ENCODE results near the gene WFDC8. TPM values are rescaled to one million over a fixed set of nuclear protein-coding genes. Genes with fewer than 3 reads are reported as not detected.

Gene WFDC8
- total RNA-seq, 1 donor from 2014 or later, result not detected

- intact Hi-C loops (cut with DNase I), result no loop called here
- no peak for ATAC-seq
Measured at GRCh38 chr20:45502561-45502960, 76.5 kb downstream of the WFDC8 start.

More at GRCh38 chr20:45502561-45502960, 76.5 kb downstream of the WFDC8 start:
- Histone ChIP-seq H3K27me3 (no peaks in the 10 kb centered on the region), H3K4me3 (no peak overlapping the region), H3K4me1 (no peaks in the 10 kb centered on the region), H3K27ac (no peak overlapping the region), H3K36me3 (no peaks in the 10 kb centered on the region), H3K9me3 (no peaks in the 10 kb centered on the region)
- DNase-seq, result no peak
- no peak for TF ChIP-seq CTCF (IDR thresholded peaks at IDR 0.05)

Other genes with a start within 250 kb of the WFDC8 start
- 345 TPM for gene SDC4, start 230.9 kb downstream of the WFDC8 start, total RNA-seq
- 46.5 TPM for gene SYS1, start 216.1 kb downstream of the WFDC8 start, total RNA-seq
- not detected for gene TP53TG5, start 201.0 kb downstream of the WFDC8 start, total RNA-seq
- gene DBNDD2, start 171.0 kb downstream of the WFDC8 start, total RNA-seq, result 66.2 TPM
- gene PIGT, start 163.1 kb downstream of the WFDC8 start, total RNA-seq, result 66.3 TPM
- 113 TPM for gene WFDC2, start 109.5 kb downstream of the WFDC8 start, total RNA-seq
- not detected for gene SPINT3, start 63.7 kb downstream of the WFDC8 start, total RNA-seq
- not detected for gene WFDC6, start 39.8 kb downstream of the WFDC8 start, total RNA-seq
- gene EPPIN, start 31.9 kb downstream of the WFDC8 start, total RNA-seq, result not detected
- gene WFDC10A, start 50.5 kb upstream of the WFDC8 start, total RNA-seq, result not detected
- not detected for gene WFDC9, start 52.0 kb upstream of the WFDC8 start, total RNA-seq
- not detected for gene WFDC11, start 91.0 kb upstream of the WFDC8 start, total RNA-seq
- gene WFDC13, start 122.8 kb upstream of the WFDC8 start, total RNA-seq, result not detected
- gene WFDC10B, start 125.7 kb upstream of the WFDC8 start, total RNA-seq, result not detected
- not detected for gene SPINT4, start 143.1 kb upstream of the WFDC8 start, total RNA-seq
- gene WFDC3, start 212.6 kb upstream of the WFDC8 start, total RNA-seq, result 2.1 TPM
- 32.0 TPM for gene DNTTIP1, start 212.7 kb upstream of the WFDC8 start, total RNA-seq
- gene UBE2C, start 233.4 kb upstream of the WFDC8 start, total RNA-seq, result 1.4 TPM
- 0.61 TPM for gene TNNC2, start 248.0 kb upstream of the WFDC8 start, total RNA-seq

Data from upper lobe of right lung (tissue), 1 donor.